Activated CD8-positive, alpha-beta T cell treated with anti-CD3 and anti-CD28 coated beads for 36 hours (primary cell): ENCODE measurements around the gene TRABD2B. TPM values are rescaled to one million over a fixed set of nuclear protein-coding genes. Genes with fewer than 3 reads are reported as not detected.

Source experiments
- ATAC-seq: fragments of 200-7000 bp; cut with Tn5 transposase; one replicate; pipeline ENCODE4 v1.10.0; 2021; ENCODE audit warnings: mild to moderate bottlenecking, moderate library complexity
- CTCF ChIA-PET: fragments of 350-600 bp; sonication (Branson Sonifier 250); formaldehyde crosslinking; loops from one replicate; lab custom pipeline; 2021; ENCODE audit warnings: antibody characterized with exemption; lab: Charles Lee
- POLR2A ChIA-PET: fragments of 350-600 bp; sonication (Branson Sonifier 250); formaldehyde crosslinking; loops from one replicate; lab custom pipeline; 2021; ENCODE audit warnings: antibody characterized with exemption; lab: Charles Lee
- DNase-seq: peaks from one replicate; pipeline ENCODE4 v3.0.0-alpha.2; 2020
- H3K27ac Mint-ChIP-seq: one replicate; pipeline ENCODE4 v1.8.0; 2021; ENCODE audit warnings: mild to moderate bottlenecking, mixed read lengths
- H3K27me3 Mint-ChIP-seq: one replicate; pipeline ENCODE4 v1.8.0; 2021; ENCODE audit warnings: mixed read lengths
- H3K36me3 Mint-ChIP-seq: one replicate; pipeline ENCODE4 v1.8.0; 2021; ENCODE audit warnings: low read depth, mixed read lengths
- H3K4me1 Mint-ChIP-seq: one replicate; pipeline ENCODE4 v1.8.0; 2021; ENCODE audit warnings: low read depth, mixed read lengths
- H3K4me3 Mint-ChIP-seq: one replicate; pipeline ENCODE4 v1.8.0; 2021; ENCODE audit warnings: mild to moderate bottlenecking, moderate library complexity, mixed read lengths
- H3K9me3 Mint-ChIP-seq: one replicate; pipeline ENCODE4 v1.8.0; 2021; ENCODE audit warnings: mixed read lengths
- CTCF ChIP-seq: fragments of 200-600 bp; IDR thresholded peaks from one replicate; pipeline ENCODE4 v1.8.0; 2022; ENCODE audit warnings: antibody characterized with exemption, mild to moderate bottlenecking
- intact Hi-C: fragments of 100-400 bp; cut with micrococcal nuclease; formaldehyde crosslinking; loops from one replicate; pipeline ENCODE4 v1.10.0; 2022
- total RNA-seq, 2 experiments: library from RNA; stranded (reverse); gene quantifications; one replicate each; pipeline ENCODE4 v1.2.3, GENCODE V29; 2021

Gene TRABD2B
- total RNA-seq, 2 experiments from 2014 or later = not detected

GRCh38 chr1:47941609-47942239 lies 55.5 kb downstream of the TRABD2B start:
- intact Hi-C loops = no loop called here
- ChIA-PET CTCF (no interaction called here), POLR2A (no interaction called here)
- Mint-ChIP-seq H3K4me1 (no peaks in the 10 kb centered on the region), H3K27me3 (peaks cover 7% of the 10 kb centered on the region), H3K36me3 (no peaks in the 10 kb centered on the region), H3K9me3 (no peaks in the 10 kb centered on the region), H3K4me3 (no peak overlapping the region), H3K27ac (no peak overlapping the region)
- TF ChIP-seq CTCF = no peak
- DNase-seq (no peak), ATAC-seq (no peak)

GRCh38 chr1:47940779-47941178 lies 56.4 kb downstream of the TRABD2B start:
- Mint-ChIP-seq H3K27ac (no peak overlapping the region), H3K36me3 (no peaks in the 10 kb centered on the region), H3K4me3 (no peak overlapping the region), H3K9me3 (no peaks in the 10 kb centered on the region), H3K27me3 (peaks cover 7% of the 10 kb centered on the region), H3K4me1 (no peaks in the 10 kb centered on the region)
- DNase-seq (no peak), ATAC-seq (no peak)
- ChIA-PET POLR2A (no interaction called here), CTCF (no interaction called here)
- TF ChIP-seq CTCF = no peak
- intact Hi-C loops = no loop called here

GRCh38 chr1:47940326-47940725 lies 56.9 kb downstream of the TRABD2B start:
- ChIA-PET CTCF (no interaction called here), POLR2A (no interaction called here)
- Mint-ChIP-seq H3K9me3 (no peaks in the 10 kb centered on the region), H3K36me3 (no peaks in the 10 kb centered on the region), H3K27me3 (peaks cover 7% of the 10 kb centered on the region), H3K4me3 (no peak overlapping the region), H3K27ac (no peak overlapping the region), H3K4me1 (no peaks in the 10 kb centered on the region)
- ATAC-seq = no peak
- TF ChIP-seq CTCF = no peak
- DNase-seq = no peak
- intact Hi-C loops = no loop called here

GRCh38 chr1:47938520-47938919 lies 58.7 kb downstream of the TRABD2B start:
- CTCF ChIA-PET = no interaction called here
- no peaks in the 10 kb centered on the region for H3K4me1 Mint-ChIP-seq
- no peak overlapping the region for H3K4me3 Mint-ChIP-seq
- no peak for ATAC-seq
- no peak for DNase-seq
- no peak for TF ChIP-seq CTCF
- POLR2A ChIA-PET = no interaction called here
- H3K36me3 Mint-ChIP-seq = no peaks in the 10 kb centered on the region
- intact Hi-C loops = no loop called here
- no peaks in the 10 kb centered on the region for H3K9me3 Mint-ChIP-seq
- peaks cover 8% of the 10 kb centered on the region for H3K27me3 Mint-ChIP-seq
- no peak overlapping the region for H3K27ac Mint-ChIP-seq

- Mint-ChIP-seq H3K36me3 (no peaks in the 10 kb centered on the region), H3K9me3 (no peaks in the 10 kb centered on the region), H3K27ac (no peak overlapping the region), H3K4me3 (no peak overlapping the region), H3K4me1 (no peaks in the 10 kb centered on the region), H3K27me3 (peaks cover 10% of the 10 kb centered on the region)
- ChIA-PET CTCF (no interaction called here), POLR2A (no interaction called here)
- no peak for TF ChIP-seq CTCF
- DNase-seq (no peak), ATAC-seq (no peak)
- intact Hi-C loops = no loop called here
Observed at GRCh38 chr1:47937586-47938254, 59.5 kb downstream of the TRABD2B start.
